Retina (tissue), 1 donor: ENCODE measurements around the gene SPATA22.
A peak's percentile ranks its signal among the peaks of the same experiment; 100 is the strongest.
"Not testable (repeated sequence)": the region's sequence is repeated elsewhere in the genome, so short reads cannot be mapped to it uniquely, and the experiment has no call there.

Source experiments
- DNase-seq: peaks from one replicate; pipeline ENCODE4 v3.0.0-alpha.2; 2016

The SPATA22 gene

GRCh38 chr17:3471599-3471998 lies at the start of gene SPATA22:
SPATA22 (minus strand) TSS chr17:3471819; CDS start chr17:3469325, 2,494 bp downstream.
- no peak for DNase-seq

GRCh38 chr17:3519472-3519871 lies 47.9 kb upstream of the SPATA22 start:
- not testable (repeated sequence) for DNase-seq

- no peak for DNase-seq
These were observed 43.3 kb upstream of the SPATA22 start for GRCh38 chr17:3514873-3515272.

- not testable (repeated sequence) for DNase-seq
These were observed 42.5 kb upstream of the SPATA22 start for GRCh38 chr17:3514167-3514566.

GRCh38 chr17:3513305-3514035 lies 41.9 kb upstream of the SPATA22 start:
- DNase-seq = peak; percentile 24

- peak; percentile 64 for DNase-seq
These were observed 41.0 kb upstream of the SPATA22 start for GRCh38 chr17:3512505-3513171.

GRCh38 chr17:3511852-3512504 lies 40.4 kb upstream of the SPATA22 start:
- DNase-seq = peak; percentile 21

- no peak for DNase-seq
These were observed 38.5 kb upstream of the SPATA22 start for GRCh38 chr17:3510090-3510489.

- DNase-seq = no peak
These were observed 36.2 kb upstream of the SPATA22 start for GRCh38 chr17:3507869-3508268.

GRCh38 chr17:3507071-3507470 lies 35.5 kb upstream of the SPATA22 start:
- no peak for DNase-seq

GRCh38 chr17:3506054-3506453 lies 34.4 kb upstream of the SPATA22 start:
- DNase-seq = no peak

GRCh38 chr17:3505008-3505407 lies 33.4 kb upstream of the SPATA22 start:
- no peak for DNase-seq

GRCh38 chr17:3503285-3503684 lies 31.7 kb upstream of the SPATA22 start:
- no peak for DNase-seq

GRCh38 chr17:3502466-3502865 lies 30.8 kb upstream of the SPATA22 start:
- no peak for DNase-seq

- no peak for DNase-seq
These were observed 29.7 kb upstream of the SPATA22 start for GRCh38 chr17:3501344-3501743.

GRCh38 chr17:3497101-3497500 lies 25.5 kb upstream of the SPATA22 start:
- no peak for DNase-seq

GRCh38 chr17:3485481-3486068 lies 14.0 kb upstream of the SPATA22 start:
- no peak for DNase-seq

- DNase-seq = no peak
These were observed 11.2 kb upstream of the SPATA22 start for GRCh38 chr17:3482852-3483251.

- no peak for DNase-seq
These were observed 8.4 kb upstream of the SPATA22 start for GRCh38 chr17:3479988-3480387.

- no peak for DNase-seq
These were observed 4.4 kb upstream of the SPATA22 start, which contains the start of gene ASPA for GRCh38 chr17:3475812-3476610. ASPA (plus strand) TSS chr17:3475997; CDS start chr17:3476160, 163 bp downstream.

- peak; percentile 34 for DNase-seq
These were observed 3.6 kb upstream of the SPATA22 start for GRCh38 chr17:3475251-3475685.

GRCh38 chr17:3474212-3474611 lies 2.6 kb upstream of the SPATA22 start:
- DNase-seq = peak; percentile 3
